Hair follicle dermal papilla cell (primary cell): ENCODE measurements around the gene ARHGAP20. TPM values are rescaled to one million over a fixed set of nuclear protein-coding genes. Genes with fewer than 3 reads are reported as not detected.

Experiments used
- total RNA-seq: library from RNA; depleted of rRNA; stranded (reverse); fragments of >200 nt; gene quantifications from 2 replicates; pipeline ENCODE4 v1.2.3, GENCODE V29; 2012

ARHGAP20 gene, protein sequence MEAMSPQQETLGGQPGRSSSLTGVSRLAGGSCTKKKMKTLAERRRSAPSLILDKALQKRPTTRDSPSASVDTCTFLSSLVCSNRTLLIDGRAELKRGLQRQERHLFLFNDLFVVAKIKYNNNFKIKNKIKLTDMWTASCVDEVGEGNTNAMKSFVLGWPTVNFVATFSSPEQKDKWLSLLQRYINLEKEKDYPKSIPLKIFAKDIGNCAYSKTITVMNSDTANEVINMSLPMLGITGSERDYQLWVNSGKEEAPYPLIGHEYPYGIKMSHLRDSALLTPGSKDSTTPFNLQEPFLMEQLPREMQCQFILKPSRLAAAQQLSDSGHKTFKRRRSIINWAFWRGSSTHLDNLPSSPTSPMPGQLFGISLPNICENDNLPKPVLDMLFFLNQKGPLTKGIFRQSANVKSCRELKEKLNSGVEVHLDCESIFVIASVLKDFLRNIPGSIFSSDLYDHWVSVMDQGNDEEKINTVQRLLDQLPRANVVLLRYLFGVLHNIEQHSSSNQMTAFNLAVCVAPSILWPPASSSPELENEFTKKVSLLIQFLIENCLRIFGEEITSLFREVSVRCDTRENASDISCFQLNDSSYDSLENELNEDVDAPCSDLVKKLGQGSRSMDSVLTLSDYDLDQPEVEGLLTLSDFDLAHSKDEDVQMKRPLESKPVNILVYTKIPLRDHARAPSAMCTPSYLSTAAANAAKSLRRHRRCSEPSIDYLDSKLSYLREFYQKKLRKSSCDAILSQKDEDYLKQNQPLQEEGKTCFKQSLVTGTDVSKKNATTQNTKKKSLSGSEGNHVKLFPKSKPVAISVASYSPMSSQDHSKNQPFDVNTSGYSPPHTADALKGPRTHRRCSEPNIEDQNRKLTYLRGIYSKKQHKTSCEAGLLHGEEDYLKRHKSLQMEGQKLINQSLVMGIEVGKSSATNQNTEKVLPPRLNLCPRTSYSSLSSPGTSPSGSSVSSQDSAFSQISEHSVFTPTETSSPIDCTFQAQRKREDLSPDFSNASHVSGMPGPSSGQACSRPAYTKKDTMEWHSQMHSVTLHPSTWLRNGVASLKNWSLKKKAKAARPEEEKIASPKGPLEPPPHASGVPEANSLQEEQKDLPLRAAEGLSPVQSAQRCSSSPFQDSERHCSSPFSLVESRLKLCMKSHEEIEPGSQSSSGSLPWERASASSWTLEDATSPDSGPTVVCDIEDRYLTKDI
- total RNA-seq: 0.81 and 1.1 TPM in 2 replicates

DNA sequence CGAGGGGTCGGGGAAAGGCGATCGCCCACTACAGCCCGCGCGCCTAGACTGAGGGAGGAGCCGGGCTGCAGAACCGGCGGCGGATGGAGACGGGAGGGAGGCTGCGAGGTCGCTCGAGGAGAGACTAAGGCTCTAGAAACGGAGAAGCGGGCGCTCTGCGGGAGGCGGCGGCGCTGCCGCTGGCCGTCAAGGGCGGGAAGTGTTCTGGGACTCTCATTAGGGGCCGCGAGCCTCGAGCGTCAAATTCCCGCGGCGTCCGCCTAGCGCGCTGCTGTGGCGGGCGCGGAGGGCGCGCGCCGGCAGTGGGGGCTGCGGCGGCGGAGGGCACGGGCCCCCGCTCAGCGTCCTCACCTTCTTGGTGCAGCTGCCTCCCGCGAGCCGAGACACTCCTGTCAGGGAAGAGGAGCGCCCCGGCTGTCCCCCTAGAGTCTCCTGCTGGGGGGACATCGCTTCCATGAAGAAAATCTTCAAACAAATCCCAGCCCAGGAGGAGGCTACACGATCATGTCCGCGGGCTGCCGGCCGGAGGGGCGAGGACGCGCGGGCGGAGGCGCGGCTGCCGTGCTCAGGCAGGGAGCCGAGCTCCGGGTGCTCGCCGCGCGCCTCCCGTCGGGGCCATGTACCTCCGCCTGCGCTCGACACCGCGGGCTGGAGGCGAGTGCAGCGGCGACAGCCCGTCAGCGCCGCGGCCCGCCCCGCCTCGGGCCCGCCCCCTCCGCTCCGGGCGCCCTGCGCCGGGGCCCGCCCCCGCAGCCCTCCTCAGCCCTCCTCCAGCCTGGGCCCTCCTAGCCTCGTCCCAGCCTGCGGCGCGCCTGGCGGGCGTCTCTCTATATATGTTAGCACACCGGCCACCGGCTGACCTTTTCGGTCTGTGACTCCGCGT is at the start of gene ARHGAP20:
TSS of gene ARHGAP20 (minus strand) at position 662 of the 883 bp plus-strand sequence. CDS start at position 456, 206 bp downstream.

